Smooth muscle cell (in vitro differentiated cells): ENCODE measurements around the gene APCS. TPM values are rescaled to one million over a fixed set of nuclear protein-coding genes. Genes with fewer than 3 reads are reported as not detected.

Experiments used
- DNase-seq: peaks from one replicate; lab custom pipeline; 2025; ENCODE audit not compliant: unreplicated experiment; lab: John Stamatoyannopoulos, UW
- H2AFZ ChIP-seq: fragments of 200-600 bp; sonication (generic); 2 replicates; pipeline ENCODE4 v1.6.0; 2016; ENCODE audit warnings: antibody characterized with exemption, low read depth, mild to moderate bottlenecking
- H3F3A ChIP-seq: fragments of 200-600 bp; sonication (generic); 2 replicates; pipeline ENCODE4 v1.6.0; 2017; ENCODE audit warnings: antibody characterized with exemption, low read depth
- H3K27ac ChIP-seq: fragments of 200-600 bp; sonication (generic); 2 replicates; pipeline ENCODE4 v1.5.1; 2016; ENCODE audit warnings: low read depth, mild to moderate bottlenecking
- H3K27me3 ChIP-seq: fragments of 200-600 bp; sonication (generic); 2 replicates; pipeline ENCODE4 v1.6.1; 2016; ENCODE audit warnings: low read depth, mild to moderate bottlenecking
- H3K36me3 ChIP-seq: fragments of 200-600 bp; sonication (generic); 2 replicates; pipeline ENCODE4 v1.5.1; 2016; ENCODE audit warnings: low read depth
- H3K4me1 ChIP-seq: fragments of 200-600 bp; sonication (generic); 2 replicates; pipeline ENCODE4 v1.5.1; 2016; ENCODE audit warnings: low read depth
- H3K4me2 ChIP-seq: fragments of 200-600 bp; sonication (generic); 2 replicates; pipeline ENCODE4 v1.6.0; 2016; ENCODE audit warnings: mild to moderate bottlenecking
- H3K4me3 ChIP-seq: fragments of 200-600 bp; sonication (generic); 2 replicates; pipeline ENCODE4 v1.5.1; 2016; ENCODE audit warnings: mild to moderate bottlenecking
- H3K79me2 ChIP-seq: fragments of 200-600 bp; sonication (generic); 2 replicates; pipeline ENCODE4 v1.6.0; 2016; ENCODE audit warnings: low read depth, mild to moderate bottlenecking
- H3K9ac ChIP-seq: fragments of 200-600 bp; sonication (generic); 2 replicates; pipeline ENCODE4 v1.6.0; 2016; ENCODE audit warnings: low read depth
- H3K9me3 ChIP-seq: fragments of 200-600 bp; sonication (generic); replicated peaks from 2 replicates; pipeline ENCODE4 v1.5.1; 2016; ENCODE audit warnings: low read depth
- H4K20me1 ChIP-seq: fragments of 200-600 bp; sonication (generic); 2 replicates; pipeline ENCODE4 v1.6.0; 2016; ENCODE audit warnings: low read depth
- CTCF ChIP-seq: fragments of 200-600 bp; sonication (generic); IDR thresholded peaks from 2 replicates; pipeline ENCODE4 v1.5.1; 2017; ENCODE audit warnings: borderline replicate concordance, mild to moderate bottlenecking, antibody characterized with exemption; ENCODE audit not compliant: insufficient read depth, poor library complexity, severe bottlenecking
- WGBS: methylation state at CpG from one replicate; pipeline ENCODE4 v1.1.7; 2016; ENCODE audit warnings: low lambda C conversion rate; 5-methylcytosine and 5-hydroxymethylcytosine counted together
- polyA plus RNA-seq: library from polyadenylated mRNA; unstranded; fragments of >200 nt; fragmentation: Nextera tagmentation; extraction: Ambion mirVana; gene quantifications from 2 replicates; pipeline ENCODE4 v1.2.1, GENCODE V29; 2016
- total RNA-seq: library from RNA; depleted of rRNA; stranded (reverse); fragments of >200 nt; gene quantifications from 2 replicates; pipeline ENCODE4 v1.2.3, GENCODE V29; 2014

APCS gene
- total RNA-seq (not detected in 2 replicates), polyA plus RNA-seq (not detected in 2 replicates)

GRCh38 chr1:159587461-159587951 is at the start of gene APCS:
Gene APCS (plus strand): TSS chr1:159587826. CDS start chr1:159587922, 96 bp downstream.
- DNase-seq: no peak
- no peak for TF ChIP-seq CTCF
- WGBS: 67% methylated on average over 6 of the region's 6 CpGs

GRCh38 chr1:159548126-159548525 is 39.5 kb upstream of the APCS start:
- Histone ChIP-seq H3K4me3 (no peak overlapping the region), H3K4me2 (no peak overlapping the region), H3K36me3 (no peaks in the 10 kb centered on the region), H3K4me1 (no peaks in the 10 kb centered on the region), H3K79me2 (no peaks in the 10 kb centered on the region), H3K9me3 (peaks cover 3% of the 10 kb centered on the region), H3K27ac (no peak overlapping the region), H3K9ac (no peak overlapping the region), H3K27me3 (no peaks in the 10 kb centered on the region), H3F3A (no peaks in the 10 kb centered on the region), H4K20me1 (no peaks in the 10 kb centered on the region), H2AFZ (no peak overlapping the region)
- no peak for TF ChIP-seq CTCF
- 46% methylated on average over 2 of the region's 2 CpGs for WGBS
- DNase-seq: no peak

More at GRCh38 chr1:159587461-159587951, at the start of gene APCS:
- Histone ChIP-seq H4K20me1 (no peaks in the 10 kb centered on the region), H3K27me3 (no peaks in the 10 kb centered on the region), H3K79me2 (no peaks in the 10 kb centered on the region), H3K9ac (no peak within 1 kb of the TSS), H3F3A (no peaks in the 10 kb centered on the region), H3K27ac (no peak within 1 kb of the TSS), H2AFZ (no peak within 1 kb of the TSS), H3K4me3 (no peak within 1 kb of the TSS), H3K9me3 (peaks cover 9% of the 10 kb centered on the region), H3K4me2 (no peak within 1 kb of the TSS), H3K4me1 (no peaks in the 10 kb centered on the region), H3K36me3 (no peaks in the 10 kb centered on the region)

GRCh38 chr1:159554261-159554660 is 33.4 kb upstream of the APCS start:
- Histone ChIP-seq H3K9ac (no peak overlapping the region), H3K9me3 (peaks cover 9% of the 10 kb centered on the region), H3K4me2 (no peak overlapping the region), H3K27me3 (no peaks in the 10 kb centered on the region), H3F3A (no peaks in the 10 kb centered on the region), H3K27ac (no peak overlapping the region), H3K79me2 (no peaks in the 10 kb centered on the region), H3K4me1 (no peaks in the 10 kb centered on the region), H3K4me3 (no peak overlapping the region), H4K20me1 (no peaks in the 10 kb centered on the region), H3K36me3 (no peaks in the 10 kb centered on the region), H2AFZ (no peak overlapping the region)
- no peak for TF ChIP-seq CTCF
- no peak for DNase-seq
- WGBS: 36% methylated on average over 3 of the region's 3 CpGs

- Histone ChIP-seq H3K79me2 (no peaks in the 10 kb centered on the region), H3F3A (no peaks in the 10 kb centered on the region), H2AFZ (no peak overlapping the region), H3K9ac (no peak overlapping the region), H3K9me3 (peaks cover 9% of the 10 kb centered on the region), H3K4me2 (no peak overlapping the region), H3K36me3 (no peaks in the 10 kb centered on the region), H3K4me1 (no peaks in the 10 kb centered on the region), H3K27me3 (no peaks in the 10 kb centered on the region), H4K20me1 (no peaks in the 10 kb centered on the region), H3K27ac (no peak overlapping the region), H3K4me3 (no peak overlapping the region)
- no peak for DNase-seq
- 32% methylated on average over 1 of the region's 1 CpG for WGBS
- TF ChIP-seq CTCF: no peak
These were observed 32.9 kb upstream of the APCS start for GRCh38 chr1:159554696-159555095.
